ENCODE results near the gene UBTD2.

UBTD2 gene

DNA sequence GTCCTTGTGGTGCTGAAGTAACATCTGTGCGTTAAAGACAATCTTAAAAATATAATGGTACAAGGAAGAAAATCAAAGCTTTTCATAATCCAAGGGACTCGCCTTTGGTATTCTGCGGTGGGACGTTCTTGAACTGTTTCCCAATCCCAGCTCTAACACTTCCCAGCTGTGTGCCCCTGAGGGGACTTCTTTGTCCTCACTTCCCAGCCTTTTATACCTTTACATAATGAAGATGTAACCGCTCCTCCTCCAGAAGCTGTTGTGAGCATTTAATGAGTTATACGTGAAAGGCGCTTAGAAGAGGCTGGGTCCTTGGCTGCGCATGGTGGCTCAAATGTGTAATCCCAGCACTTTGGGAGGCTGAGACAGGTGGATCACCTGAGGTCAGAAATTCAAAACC is 112.4 kb downstream of the UBTD2 start:
- H3K4me2 ChIP-seq, result peak overlapping the region; percentile 94 to 99 (median 97)
- peaks cover 13 to 92% (median 78%) of the 10 kb centered on the region in 11 experiments; a peak in 21 of 22 replicates for H4K20me1 ChIP-seq
- TF ChIP-seq Cebpa-rat (IDR thresholded peaks at IDR 0.05), result no peak

DNA sequence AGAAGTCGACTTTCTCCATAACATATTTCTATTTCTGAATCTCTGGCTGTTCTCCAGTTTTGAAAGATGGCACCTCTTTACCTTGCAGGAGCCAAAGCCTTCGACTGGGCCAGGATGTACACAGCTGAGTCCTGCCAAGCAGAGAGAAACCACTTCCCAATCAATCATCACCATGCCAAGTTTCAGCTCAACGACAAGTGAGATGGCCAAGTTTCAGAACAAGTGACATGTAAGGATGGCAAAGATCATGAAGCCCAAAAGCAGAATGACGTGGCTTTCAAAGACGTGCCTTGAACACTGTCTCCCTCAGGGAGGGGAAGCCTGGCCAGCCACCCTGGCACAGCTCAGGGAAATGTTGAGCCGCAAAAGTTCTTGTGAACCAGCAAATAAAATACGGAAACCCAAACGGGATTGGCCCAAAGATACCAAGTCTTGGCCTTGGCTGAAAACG is 113.3 kb downstream of the UBTD2 start:
- no peaks in the 10 kb centered on the region for H3K9me3 ChIP-seq (replicated peaks in 1 of 11)
- TF ChIP-seq Cebpa-rat (IDR thresholded peaks at IDR 0.05), result no peak
- H3K4me3 ChIP-seq, result peak overlapping the region in 2 of 10 experiments; percentile 8 to 22; a peak in 4 of 20 replicates
- H4K20me1 ChIP-seq, result peaks cover 17 to 100% (median 86%) of the 10 kb centered on the region in 11 experiments
- peak overlapping the region in 10 of 11 experiments; percentile 46 to 96 (median 60); a peak in 19 of 22 replicates for H3K27ac ChIP-seq
- peak overlapping the region in 10 of 11 experiments; percentile 17 to 69 (median 36); a peak in 12 of 22 replicates for H3K9ac ChIP-seq
- H3K36me3 ChIP-seq, result peaks cover 13 to 82% (median 51%) of the 10 kb centered on the region in 11 experiments; a peak in 19 of 22 replicates
- peaks cover 97 to 100% (median 99%) of the 10 kb centered on the region in 10 experiments for H3K4me1 ChIP-seq
- no peaks in the 10 kb centered on the region for H3K27me3 ChIP-seq
- peak overlapping the region; percentile 94 to 99 (median 97) for H3K4me2 ChIP-seq

More for the DNA sequence above, 112.4 kb downstream of the UBTD2 start:
- Histone ChIP-seq H3K27ac (peak overlapping the region in 10 of 11 experiments; percentile 46 to 96 (median 60); a peak in 17 of 22 replicates), H3K27me3 (no peaks in the 10 kb centered on the region), H3K4me1 (peaks cover 95 to 99% (median 97%) of the 10 kb centered on the region in 10 experiments), H3K9me3 (replicated peaks in 1 of 11) (no peaks in the 10 kb centered on the region), H3K4me3 (peak overlapping the region in 2 of 10 experiments; percentile 8 to 22; a peak in 3 of 20 replicates), H3K9ac (peak overlapping the region in 10 of 11 experiments; percentile 5 to 69 (median 36); a peak in 9 of 22 replicates), H3K36me3 (peaks cover 13 to 74% (median 48%) of the 10 kb centered on the region in 11 experiments; a peak in 19 of 22 replicates)

DNA sequence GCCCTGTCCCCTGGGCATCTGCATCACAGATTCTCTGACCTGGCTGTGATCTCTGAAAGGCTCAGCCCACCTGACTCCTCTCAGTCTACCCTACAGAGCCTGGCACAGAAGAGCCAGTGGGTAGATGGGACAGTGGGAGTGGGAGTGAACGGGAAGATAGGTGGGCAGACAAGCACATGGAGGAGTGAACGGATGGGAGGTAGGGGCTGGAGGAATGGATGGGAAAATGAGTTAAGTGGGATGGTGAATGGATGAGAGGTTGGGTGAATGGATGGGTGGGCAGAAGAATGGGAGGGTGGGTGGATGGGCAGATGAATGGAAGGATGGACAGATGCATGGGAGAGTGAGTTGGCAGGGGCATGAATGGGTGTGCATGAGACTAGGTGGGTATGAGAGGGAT is 114.3 kb downstream of the UBTD2 start:
- Histone ChIP-seq H3K4me2 (peak overlapping the region; percentile 94 to 99 (median 97)), H3K4me1 (peaks cover 97 to 100% (median 100%) of the 10 kb centered on the region in 10 experiments), H3K9me3 (replicated peaks in 1 of 11) (no peaks in the 10 kb centered on the region), H3K27ac (peak overlapping the region in 9 of 11 experiments; percentile 47 to 96 (median 61); a peak in 12 of 22 replicates), H3K36me3 (peaks cover 18 to 93% (median 51%) of the 10 kb centered on the region in 11 experiments; a peak in 20 of 22 replicates), H3K9ac (peak overlapping the region in 4 of 11 experiments; percentile 19 to 65 (median 55); a peak in 6 of 22 replicates), H3K27me3 (no peaks in the 10 kb centered on the region), H3K4me3 (no peak overlapping the region; a peak in 1 of 20 replicates), H4K20me1 (peaks cover 24 to 100% (median 95%) of the 10 kb centered on the region in 11 experiments)
- no peak for TF ChIP-seq Cebpa-rat (IDR thresholded peaks at IDR 0.05)

DNA sequence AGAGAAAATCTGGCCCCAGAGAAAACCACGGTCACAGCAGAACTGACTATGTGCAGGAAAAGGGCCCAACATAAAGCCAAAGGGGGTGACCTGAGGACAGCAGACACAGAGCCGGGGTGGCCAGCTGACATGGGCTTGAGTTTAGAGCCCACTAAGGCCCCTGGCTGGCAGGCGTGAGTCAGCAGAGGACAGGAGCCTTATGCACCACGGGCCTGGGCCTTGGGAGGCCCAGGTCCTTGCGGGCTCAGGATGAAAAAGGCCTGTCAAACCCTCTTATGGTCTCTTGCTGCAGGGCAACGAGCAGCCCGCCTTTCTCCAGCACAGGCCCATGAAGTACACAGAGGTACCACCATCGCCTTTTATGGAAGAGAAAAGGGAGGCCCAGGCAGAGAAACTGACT is 115.3 kb downstream of the UBTD2 start:
- Histone ChIP-seq H3K9ac (peak overlapping the region in 8 of 11 experiments; percentile 19 to 65 (median 34); a peak in 14 of 22 replicates), H3K27ac (peak overlapping the region; percentile 30 to 96 (median 51); a peak in 19 of 22 replicates), H3K36me3 (peaks cover 22 to 95% (median 45%) of the 10 kb centered on the region in 11 experiments; a peak in 20 of 22 replicates), H3K9me3 (replicated peaks in 1 of 11) (no peaks in the 10 kb centered on the region), H3K4me1 (peaks cover 92 to 100% (median 98%) of the 10 kb centered on the region in 10 experiments), H3K4me3 (no peak overlapping the region; a peak in 1 of 20 replicates), H3K4me2 (peak overlapping the region; percentile 94 to 99 (median 97)), H3K27me3 (no peaks in the 10 kb centered on the region), H4K20me1 (peaks cover 30 to 100% (median 96%) of the 10 kb centered on the region in 11 experiments)
- TF ChIP-seq Cebpa-rat (IDR thresholded peaks at IDR 0.05), result no peak

DNA sequence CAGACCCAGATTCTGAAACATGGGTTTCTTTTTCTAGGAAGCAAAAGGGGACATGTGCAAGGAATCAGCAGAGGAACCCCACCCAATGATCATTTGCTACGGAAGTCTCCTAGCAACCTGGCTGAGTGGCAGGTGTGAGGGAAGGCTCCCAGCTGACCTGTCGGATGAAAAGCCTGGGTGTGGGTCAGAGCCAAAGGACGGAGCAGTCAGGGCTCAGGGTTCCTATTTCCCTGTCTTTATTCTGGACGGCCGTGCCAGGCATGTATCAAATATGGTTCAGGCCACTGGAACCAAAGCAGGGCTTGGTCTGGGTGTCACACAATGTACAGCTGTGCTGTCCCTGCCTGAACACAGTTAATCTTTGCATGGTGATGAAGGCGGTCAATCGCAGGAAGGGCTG is 115.7 kb downstream of the UBTD2 start:
- H4K20me1 ChIP-seq, result peaks cover 30 to 100% (median 96%) of the 10 kb centered on the region in 11 experiments
- peak overlapping the region in 8 of 11 experiments; percentile 36 to 96 (median 56); a peak in 14 of 22 replicates for H3K27ac ChIP-seq

DNA sequence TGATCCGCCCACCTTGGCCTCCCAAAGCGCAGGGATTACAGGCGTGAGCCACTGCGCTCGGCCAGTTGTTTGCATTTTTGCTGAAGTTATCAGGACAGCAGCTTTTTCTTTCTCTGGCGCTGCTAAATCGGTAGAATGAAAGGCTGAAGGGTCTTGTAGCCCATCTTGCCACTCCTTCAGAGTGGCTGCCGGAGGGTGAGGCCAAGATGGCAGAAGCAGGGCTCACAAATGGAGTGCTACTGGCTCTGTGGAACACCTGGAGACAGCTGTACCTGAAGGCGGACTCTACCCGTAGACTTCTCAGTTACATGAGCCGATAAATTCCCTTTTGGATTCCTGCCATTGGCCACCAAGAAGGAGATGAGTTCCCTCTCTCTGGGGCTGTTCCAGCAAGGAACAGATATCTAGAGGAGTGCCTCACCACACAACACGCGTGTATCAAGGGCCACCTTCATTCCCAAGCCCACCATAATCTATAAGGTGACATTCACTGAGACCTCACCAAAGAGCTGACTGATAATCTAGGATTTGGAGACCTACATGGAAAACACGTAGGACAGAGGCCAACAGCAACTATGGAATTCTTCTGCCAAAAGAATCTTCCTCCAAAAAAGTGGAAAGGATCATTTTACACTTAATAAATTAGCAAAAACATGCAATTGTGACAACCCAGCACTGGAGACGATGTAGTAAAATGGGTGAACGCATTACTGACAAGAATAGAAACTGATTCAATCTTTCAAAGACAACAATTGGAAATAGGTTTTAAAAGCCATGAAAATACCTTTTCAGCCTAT is 117.3 kb downstream of the UBTD2 start:
- Histone ChIP-seq H3K36me3 (peaks cover 24 to 99% (median 46%) of the 10 kb centered on the region in 11 experiments; a peak in 20 of 22 replicates), H3K4me1 (peaks cover 89 to 100% (median 98%) of the 10 kb centered on the region in 10 experiments), H3K4me3 (0 out of 20 replicates have a peak overlapping the region, but pooled peaks of 1 of the 10 experiments have one; percentile 24), H3K27me3 (no peaks in the 10 kb centered on the region), H4K20me1 (peaks cover 44 to 100% (median 96%) of the 10 kb centered on the region in 11 experiments), H3K4me2 (peak overlapping the region; percentile 61 to 79 (median 73)), H3K27ac (peak overlapping the region in 8 of 11 experiments; percentile 24 to 64 (median 43); a peak in 11 of 22 replicates), H3K9me3 (replicated peaks in 1 of 11) (no peaks in the 10 kb centered on the region), H3K9ac (peak overlapping the region in 3 of 11 experiments; percentile 12 to 41 (median 25); a peak in 4 of 22 replicates)
- TF ChIP-seq Cebpa-rat (IDR thresholded peaks at IDR 0.05), result no peak

More for the DNA sequence above, 115.7 kb downstream of the UBTD2 start:
- Histone ChIP-seq H3K9ac (peak overlapping the region in 6 of 11 experiments; percentile 19 to 65 (median 30); a peak in 5 of 22 replicates), H3K36me3 (peaks cover 26 to 96% (median 45%) of the 10 kb centered on the region in 11 experiments; a peak in 20 of 22 replicates), H3K9me3 (replicated peaks in 1 of 11) (no peaks in the 10 kb centered on the region), H3K4me1 (peaks cover 89 to 100% (median 98%) of the 10 kb centered on the region in 10 experiments), H3K4me3 (no peak overlapping the region), H3K27me3 (no peaks in the 10 kb centered on the region), H3K4me2 (peak overlapping the region; percentile 94 to 99 (median 97))
- TF ChIP-seq Cebpa-rat (IDR thresholded peaks at IDR 0.05), result no peak

DNA sequence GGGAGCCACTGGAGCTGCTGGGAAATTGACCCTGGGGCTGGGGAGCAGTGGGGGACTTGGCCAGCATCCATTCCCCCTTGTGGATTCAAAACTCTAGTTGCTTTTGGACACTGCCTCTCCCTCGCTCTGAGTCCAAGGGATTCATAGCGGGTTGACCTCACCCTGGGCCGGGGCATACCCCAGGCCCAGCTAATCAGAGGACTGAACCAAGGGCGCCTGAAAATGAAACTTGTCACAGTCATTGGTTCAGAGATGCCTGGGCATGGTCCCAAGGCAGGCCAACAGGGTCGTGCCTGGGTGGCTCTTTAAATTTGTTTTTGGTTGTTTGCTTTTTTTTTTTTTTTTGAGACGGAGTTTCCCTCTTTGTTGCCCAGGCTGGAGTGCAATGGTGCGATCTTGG is 118.1 kb downstream of the UBTD2 start:
- peak overlapping the region; percentile 3 to 64 (median 41); a peak in 15 of 22 replicates for H3K27ac ChIP-seq
- H3K9me3 ChIP-seq (replicated peaks in 1 of 11), result no peaks in the 10 kb centered on the region
- no peaks in the 10 kb centered on the region for H3K27me3 ChIP-seq
- H3K36me3 ChIP-seq, result peaks cover 24 to 92% (median 46%) of the 10 kb centered on the region in 11 experiments; a peak in 20 of 22 replicates
- peaks cover 50 to 100% (median 96%) of the 10 kb centered on the region in 11 experiments for H4K20me1 ChIP-seq
- peak overlapping the region in 6 of 11 experiments; percentile 16 to 61 (median 43); a peak in 9 of 22 replicates for H3K9ac ChIP-seq
- H3K4me3 ChIP-seq, result no peak overlapping the region
- H3K4me1 ChIP-seq, result peaks cover 89 to 100% (median 97%) of the 10 kb centered on the region in 10 experiments
- TF ChIP-seq Cebpa-rat (IDR thresholded peaks at IDR 0.05), result no peak
- H3K4me2 ChIP-seq, result peak overlapping the region; percentile 61 to 79 (median 73)

DNA sequence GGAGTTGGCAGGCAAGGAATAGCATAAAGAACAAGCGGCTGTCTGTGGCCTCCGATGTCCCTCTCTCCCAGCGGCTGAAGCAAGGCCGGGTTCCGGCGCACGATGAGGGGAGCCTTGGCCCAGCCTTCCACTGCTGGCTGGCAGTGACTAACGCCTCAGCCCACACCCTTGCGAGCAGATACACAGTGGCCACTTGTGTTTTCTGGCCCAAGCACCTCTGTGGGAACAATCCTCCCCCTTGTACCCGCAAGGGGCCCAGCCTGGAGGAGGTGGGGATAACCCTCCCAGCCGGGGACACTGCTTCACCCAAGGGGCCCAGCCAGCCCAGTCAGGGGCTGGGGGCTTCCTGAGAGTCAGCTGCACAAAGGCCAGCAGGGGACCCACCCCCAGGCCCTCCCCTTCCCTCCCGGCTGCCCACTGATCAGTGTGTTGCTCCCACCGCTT is 118.8 kb downstream of the UBTD2 start:
- Histone ChIP-seq H3K27ac (peak overlapping the region in 8 of 11 experiments; percentile 7 to 64 (median 42); a peak in 11 of 22 replicates), H3K27me3 (no peaks in the 10 kb centered on the region), H3K36me3 (peaks cover 24 to 85% (median 44%) of the 10 kb centered on the region in 11 experiments; a peak in 20 of 22 replicates), H3K4me2 (peak overlapping the region; percentile 61 to 79 (median 73)), H3K4me3 (no peak overlapping the region), H3K9ac (peak overlapping the region in 1 of 11 experiments; percentile 30; a peak in 3 of 22 replicates), H4K20me1 (peaks cover 56 to 100% (median 98%) of the 10 kb centered on the region in 11 experiments), H3K9me3 (replicated peaks in 1 of 11) (no peaks in the 10 kb centered on the region), H3K4me1 (peaks cover 89 to 100% (median 97%) of the 10 kb centered on the region in 10 experiments)
- no peak for TF ChIP-seq Cebpa-rat (IDR thresholded peaks at IDR 0.05)
